WTC11 (cell line): Measurements from ENCODE around the gene SECISBP2.

ENCODE experiments used
- FOXJ3 ChIP-seq: sonication (generic); formaldehyde crosslinking; IDR thresholded peaks from 2 replicates; pipeline ENCODE4 v1.9.0; 2021; ENCODE audit warnings: missing genetic modification reagents, mild to moderate bottlenecking, borderline replicate concordance
- NR1H2 ChIP-seq: sonication (generic); formaldehyde crosslinking; IDR thresholded peaks from 2 replicates; pipeline ENCODE4 v1.9.0; 2021; ENCODE audit warnings: mild to moderate bottlenecking, moderate library complexity, missing genetic modification reagents
- RELA ChIP-seq: sonication (generic); formaldehyde crosslinking; IDR thresholded peaks from 2 replicates; pipeline ENCODE4 v1.8.1; 2022; ENCODE audit warnings: missing genetic modification reagents, mild to moderate bottlenecking, borderline replicate concordance
- RORB ChIP-seq: fragments of 250-450 bp; sonication (Bioruptor Pico); IDR thresholded peaks from 2 replicates; pipeline ENCODE4 v1.9.0; 2021; ENCODE audit warnings: mild to moderate bottlenecking
- TF ChIP-seq, protein P1 (sequence below): fragments of 200-600 bp; IDR thresholded peaks from 2 replicates; pipeline ENCODE4 v1.8.0; 2022; ENCODE audit warnings: antibody characterized with exemption
- TF ChIP-seq, protein P2 (sequence below): sonication (generic); formaldehyde crosslinking; IDR thresholded peaks from 2 replicates; pipeline ENCODE4 v1.8.1; 2023; ENCODE audit warnings: mild to moderate bottlenecking, missing genetic modification reagents, moderate library complexity
- TF ChIP-seq, protein P3 (sequence below): sonication (generic); formaldehyde crosslinking; IDR thresholded peaks from 2 replicates; pipeline ENCODE4 v1.8.1; 2022; ENCODE audit warnings: low read depth, mild to moderate bottlenecking, moderate library complexity, missing genetic modification reagents, borderline replicate concordance

DNA sequence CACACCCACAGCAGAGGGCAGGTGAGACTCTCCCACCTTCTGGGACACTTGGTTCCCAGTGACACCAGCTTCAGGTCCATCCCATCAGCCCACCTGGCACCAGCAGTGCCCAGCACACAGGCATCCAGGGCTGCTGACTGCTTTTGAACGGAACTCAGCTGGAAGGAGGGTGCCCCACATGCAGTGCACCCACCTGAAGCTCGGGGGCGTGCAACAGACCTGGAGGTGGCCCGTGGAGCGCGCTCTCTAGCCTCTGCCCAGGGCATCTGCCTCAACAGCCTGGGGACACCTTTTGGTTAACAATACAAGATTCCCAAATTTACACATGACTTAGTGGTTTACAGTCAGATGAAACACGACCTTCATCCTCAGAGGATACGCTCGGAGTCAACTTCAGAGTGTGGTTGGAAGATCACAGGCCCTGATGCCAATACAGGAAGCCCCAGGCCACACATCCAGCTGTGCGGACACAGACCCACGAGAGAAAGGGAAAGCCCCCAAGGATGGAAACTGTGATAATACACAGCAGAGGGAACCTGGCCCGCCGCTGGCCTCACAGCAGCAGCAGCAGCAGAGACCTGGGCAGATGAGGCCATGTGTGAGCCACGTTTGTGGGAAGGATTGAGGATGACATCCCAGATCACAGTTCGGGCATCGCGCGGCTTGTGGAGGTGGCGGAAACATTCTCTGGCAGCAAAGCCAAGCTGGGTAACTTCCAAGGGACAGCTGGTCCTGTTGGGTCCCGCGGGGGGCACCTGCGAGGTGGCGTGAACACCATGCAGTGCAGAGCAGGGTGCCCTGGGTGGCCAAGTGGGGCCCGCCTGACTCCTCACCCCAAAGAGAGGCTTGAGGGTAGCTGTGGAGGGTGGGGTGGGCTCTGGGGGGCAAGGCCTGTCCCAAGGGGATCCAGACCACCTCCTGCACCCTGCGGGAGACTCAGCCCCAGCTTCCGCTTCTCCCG, 64.0 kb downstream of the SECISBP2 start:
- TF ChIP-seq, protein P1, sequence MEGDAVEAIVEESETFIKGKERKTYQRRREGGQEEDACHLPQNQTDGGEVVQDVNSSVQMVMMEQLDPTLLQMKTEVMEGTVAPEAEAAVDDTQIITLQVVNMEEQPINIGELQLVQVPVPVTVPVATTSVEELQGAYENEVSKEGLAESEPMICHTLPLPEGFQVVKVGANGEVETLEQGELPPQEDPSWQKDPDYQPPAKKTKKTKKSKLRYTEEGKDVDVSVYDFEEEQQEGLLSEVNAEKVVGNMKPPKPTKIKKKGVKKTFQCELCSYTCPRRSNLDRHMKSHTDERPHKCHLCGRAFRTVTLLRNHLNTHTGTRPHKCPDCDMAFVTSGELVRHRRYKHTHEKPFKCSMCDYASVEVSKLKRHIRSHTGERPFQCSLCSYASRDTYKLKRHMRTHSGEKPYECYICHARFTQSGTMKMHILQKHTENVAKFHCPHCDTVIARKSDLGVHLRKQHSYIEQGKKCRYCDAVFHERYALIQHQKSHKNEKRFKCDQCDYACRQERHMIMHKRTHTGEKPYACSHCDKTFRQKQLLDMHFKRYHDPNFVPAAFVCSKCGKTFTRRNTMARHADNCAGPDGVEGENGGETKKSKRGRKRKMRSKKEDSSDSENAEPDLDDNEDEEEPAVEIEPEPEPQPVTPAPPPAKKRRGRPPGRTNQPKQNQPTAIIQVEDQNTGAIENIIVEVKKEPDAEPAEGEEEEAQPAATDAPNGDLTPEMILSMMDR = no peak
- TF ChIP-seq, protein P2, sequence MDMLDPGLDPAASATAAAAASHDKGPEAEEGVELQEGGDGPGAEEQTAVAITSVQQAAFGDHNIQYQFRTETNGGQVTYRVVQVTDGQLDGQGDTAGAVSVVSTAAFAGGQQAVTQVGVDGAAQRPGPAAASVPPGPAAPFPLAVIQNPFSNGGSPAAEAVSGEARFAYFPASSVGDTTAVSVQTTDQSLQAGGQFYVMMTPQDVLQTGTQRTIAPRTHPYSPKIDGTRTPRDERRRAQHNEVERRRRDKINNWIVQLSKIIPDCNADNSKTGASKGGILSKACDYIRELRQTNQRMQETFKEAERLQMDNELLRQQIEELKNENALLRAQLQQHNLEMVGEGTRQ (CRISPR knock-in tag) = no peak
- TF ChIP-seq FOXJ3 (CRISPR knock-in tag) = no peak
- no peak for TF ChIP-seq NR1H2 (CRISPR knock-in tag)
- no peak for TF ChIP-seq RELA (CRISPR knock-in tag)
- TF ChIP-seq RORB (CRISPR knock-in tag) = no peak
- TF ChIP-seq, protein P3, sequence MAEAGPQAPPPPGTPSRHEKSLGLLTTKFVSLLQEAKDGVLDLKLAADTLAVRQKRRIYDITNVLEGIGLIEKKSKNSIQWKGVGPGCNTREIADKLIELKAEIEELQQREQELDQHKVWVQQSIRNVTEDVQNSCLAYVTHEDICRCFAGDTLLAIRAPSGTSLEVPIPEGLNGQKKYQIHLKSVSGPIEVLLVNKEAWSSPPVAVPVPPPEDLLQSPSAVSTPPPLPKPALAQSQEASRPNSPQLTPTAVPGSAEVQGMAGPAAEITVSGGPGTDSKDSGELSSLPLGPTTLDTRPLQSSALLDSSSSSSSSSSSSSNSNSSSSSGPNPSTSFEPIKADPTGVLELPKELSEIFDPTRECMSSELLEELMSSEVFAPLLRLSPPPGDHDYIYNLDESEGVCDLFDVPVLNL (CRISPR knock-in tag) = no peak
